MCF 10A (cell line): ENCODE measurements around the gene RNF31. TPM values are rescaled to one million over a fixed set of nuclear protein-coding genes. Genes with fewer than 3 reads are reported as not detected.
"Not testable (repeated sequence)": the region's sequence is repeated elsewhere in the genome, so short reads cannot be mapped to it uniquely, and the experiment has no call there.

Experiments used
- BruUV-seq: library from RNA; stranded (reverse); fragments of 400-500 nt; replicated peaks from 2 replicates; lab custom pipeline; 2021; lab: Mats Ljungman, UMichigan
- CTCF ChIA-PET: fragments of 300-600 bp; sonication (Branson Sonifier 250); formaldehyde crosslinking; extraction: SDS; loops from one replicate; lab custom pipeline; 2021; ENCODE audit warnings: antibody characterized with exemption, inconsistent platforms; lab: Yijun Ruan, JAX
- POLR2A ChIA-PET: fragments of 300-600, 350-650 bp; sonication (Branson Sonifier 250); formaldehyde crosslinking; extraction: SDS; loops from one replicate; lab custom pipeline; 2020; ENCODE audit warnings: antibody characterized with exemption, inconsistent platforms; lab: Yijun Ruan, JAX
- DNase-seq: peaks from one replicate; pipeline ENCODE4 v3.0.0-alpha.2; 2018; ENCODE audit not compliant: unreplicated experiment
- H3K27ac Mint-ChIP-seq: one replicate; pipeline ENCODE4 v1.8.0; 2022; ENCODE audit warnings: mild to moderate bottlenecking, low read depth, mixed read lengths; ENCODE audit not compliant: unreplicated experiment
- H3K27me3 Mint-ChIP-seq: one replicate; pipeline ENCODE4 v1.8.0; 2022; ENCODE audit warnings: mixed read lengths; ENCODE audit not compliant: insufficient read depth, unreplicated experiment
- H3K36me3 Mint-ChIP-seq: one replicate; pipeline ENCODE4 v1.8.0; 2022; ENCODE audit warnings: mild to moderate bottlenecking, moderate library complexity, mixed read lengths; ENCODE audit not compliant: insufficient read depth, unreplicated experiment
- H3K4me1 Mint-ChIP-seq: one replicate; pipeline ENCODE4 v1.8.0; 2022; ENCODE audit warnings: mixed read lengths; ENCODE audit not compliant: insufficient read depth, unreplicated experiment
- H3K4me3 Mint-ChIP-seq: one replicate; pipeline ENCODE4 v1.8.0; 2022; ENCODE audit warnings: mild to moderate bottlenecking, moderate library complexity, mixed read lengths; ENCODE audit not compliant: unreplicated experiment
- H3K9me3 Mint-ChIP-seq: one replicate; pipeline ENCODE4 v1.8.0; 2022; ENCODE audit warnings: mixed read lengths; ENCODE audit not compliant: unreplicated experiment
- CTCF ChIP-seq: fragments of 200-600 bp; IDR thresholded peaks from one replicate; pipeline ENCODE4 v1.8.0; 2022; ENCODE audit warnings: antibody characterized with exemption, mild to moderate bottlenecking; ENCODE audit not compliant: unreplicated experiment
- intact Hi-C: fragments of 100-400 bp; cut with micrococcal nuclease; formaldehyde crosslinking; loops from 2 replicates; pipeline ENCODE4 v1.14.1; 2022
- total RNA-seq: library from RNA; stranded (reverse); gene quantifications from 2 replicates; pipeline ENCODE4 v1.2.3, GENCODE V29; 2022

The RNF31 gene
- total RNA-seq, 1 experiment from 2014 or later, result 67.4 TPM

- TSS peak; percentile 40 for BruUV-seq
Measured at GRCh38 chr14:24103451-24103850, 43.8 kb upstream of the RNF31 start.

GRCh38 chr14:24105609-24106239 lies 41.6 kb upstream of the RNF31 start:
- H3K27ac Mint-ChIP-seq, DNase-seq, H3K27me3 Mint-ChIP-seq, H3K4me3 Mint-ChIP-seq, BruUV-seq, H3K9me3 Mint-ChIP-seq: not testable (repeated sequence)
- ChIA-PET CTCF (interaction anchor here (0.7 to 10.7 kb wide), 7 partner anchors 12 to 919 kb away, joined by 3 to 272 read pairs (median 5); partner anchors contain the start of genes IRF9 and PCK2), POLR2A (interaction anchor here (1.1 to 6.8 kb wide), 3 partner anchors 9 to 125 kb away, joined by 3 to 90 read pairs (median 13); partner anchors contain the start of genes DCAF11, NRL and PCK2)
- Mint-ChIP-seq H3K4me1 (peaks cover 11% of the 10 kb centered on the region), H3K36me3 (peaks cover 21% of the 10 kb centered on the region)
- intact Hi-C loops, result loop anchor here (5.0 kb wide), 1 partner anchor 192 kb away; the partner anchor contains the start of genes DHRS1 and NOP9

More at GRCh38 chr14:24103451-24103850, 43.8 kb upstream of the RNF31 start:
- no peak overlapping the region for H3K4me3 Mint-ChIP-seq
- no peaks in the 10 kb centered on the region for H3K9me3 Mint-ChIP-seq
- peaks cover 6% of the 10 kb centered on the region for H3K4me1 Mint-ChIP-seq
- CTCF ChIA-PET, result interaction anchor here (0.6 to 10.7 kb wide), 6 partner anchors 11 to 1240 kb away, joined by 3 to 272 read pairs (median 4); partner anchors contain the start of genes DCAF11, IRF9, NRL and PCK2
- H3K36me3 Mint-ChIP-seq, result peaks cover 36% of the 10 kb centered on the region
- intact Hi-C loops, result no loop called here
- no peak for DNase-seq
- H3K27ac Mint-ChIP-seq, result no peak overlapping the region
- H3K27me3 Mint-ChIP-seq, result no peaks in the 10 kb centered on the region
- POLR2A ChIA-PET, result interaction anchor here (2.6 kb wide), 1 partner anchor 11 kb away, joined by 13 read pairs; the partner anchor contains the start of genes DCAF11 and NRL
- TF ChIP-seq CTCF, result no peak

GRCh38 chr14:24106672-24107271 lies 40.5 kb upstream of the RNF31 start:
- Mint-ChIP-seq H3K4me3 (no peak overlapping the region), H3K9me3 (no peaks in the 10 kb centered on the region), H3K27me3 (no peaks in the 10 kb centered on the region), H3K4me1 (peaks cover 11% of the 10 kb centered on the region), H3K36me3 (peaks cover 10% of the 10 kb centered on the region), H3K27ac (no peak overlapping the region)
- no peak for DNase-seq
- POLR2A ChIA-PET, result interaction anchor here (0.6 to 6.8 kb wide), 7 partner anchors 14 to 124 kb away, joined by 3 to 90 read pairs (median 7); partner anchors contain the start of genes EMC9, PCK2 and PSME1
- intact Hi-C loops, result loop anchor here (5.0 kb wide), 1 partner anchor 191 kb away; the partner anchor contains the start of genes DHRS1 and NOP9
- no peak for TF ChIP-seq CTCF
- CTCF ChIA-PET, result interaction anchor here (0.6 to 10.7 kb wide), 12 partner anchors 11 to 1447 kb away, joined by 3 to 272 read pairs (median 5); partner anchors contain the start of genes IRF9, PCK2, PSME2 and RNF31
- BruUV-seq, result no TSS peak

- BruUV-seq, result no TSS peak
- DNase-seq, result no peak
- POLR2A ChIA-PET, result interaction anchor here (0.6 to 6.8 kb wide), 17 partner anchors 8 to 190 kb away, joined by 3 to 90 read pairs (median 4); partner anchors contain the start of genes EMC9, IPO4, IRF9 and PCK2
- Mint-ChIP-seq H3K36me3 (no peaks in the 10 kb centered on the region), H3K27ac (no peak overlapping the region), H3K4me1 (peaks cover 11% of the 10 kb centered on the region), H3K4me3 (no peak overlapping the region), H3K9me3 (no peaks in the 10 kb centered on the region), H3K27me3 (no peaks in the 10 kb centered on the region)
- CTCF ChIA-PET, result interaction anchor here (0.6 to 10.7 kb wide), 39 partner anchors 8 to 640 kb away, joined by 3 to 272 read pairs (median 4); partner anchors contain the start of genes IRF9, PCK2, PSME1 and PSME2
- TF ChIP-seq CTCF, result no peak
- intact Hi-C loops, result loop anchor here (1.0 to 5.0 kb wide), 4 partner anchors 14 to 189 kb away; partner anchors contain the start of genes DHRS1, NOP9 and PCK2
Measured at GRCh38 chr14:24108336-24108874, 38.9 kb upstream of the RNF31 start.
